ENCODE results near the gene CD6. TPM values are rescaled to one million over a fixed set of nuclear protein-coding genes. Genes with fewer than 3 reads are reported as not detected.

Gene CD6
- total RNA-seq, 4 donors from 2014 or later = 0.33 to 4.0 (median 1.1) TPM

DNA sequence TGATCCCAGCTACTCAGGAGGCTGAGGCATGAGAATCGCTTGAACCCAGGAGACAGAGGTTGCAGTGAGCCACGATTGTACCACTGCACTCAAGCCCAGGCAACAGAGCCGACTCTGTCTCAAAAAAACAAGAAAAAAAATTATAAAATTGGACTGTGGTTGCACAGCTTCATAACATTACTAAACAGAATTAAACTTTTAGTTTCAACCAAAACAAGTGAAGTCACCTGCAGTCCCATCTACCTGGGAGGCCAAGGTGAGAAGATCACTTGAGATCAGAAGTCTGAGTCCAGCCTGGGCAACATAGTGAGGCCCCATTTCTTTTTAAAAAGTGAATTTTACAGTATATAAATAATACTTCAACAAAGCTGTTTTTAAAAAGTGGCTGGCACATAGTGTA lies 83.0 kb downstream of the CD6 start:
- TF ChIP-seq, protein P1, sequence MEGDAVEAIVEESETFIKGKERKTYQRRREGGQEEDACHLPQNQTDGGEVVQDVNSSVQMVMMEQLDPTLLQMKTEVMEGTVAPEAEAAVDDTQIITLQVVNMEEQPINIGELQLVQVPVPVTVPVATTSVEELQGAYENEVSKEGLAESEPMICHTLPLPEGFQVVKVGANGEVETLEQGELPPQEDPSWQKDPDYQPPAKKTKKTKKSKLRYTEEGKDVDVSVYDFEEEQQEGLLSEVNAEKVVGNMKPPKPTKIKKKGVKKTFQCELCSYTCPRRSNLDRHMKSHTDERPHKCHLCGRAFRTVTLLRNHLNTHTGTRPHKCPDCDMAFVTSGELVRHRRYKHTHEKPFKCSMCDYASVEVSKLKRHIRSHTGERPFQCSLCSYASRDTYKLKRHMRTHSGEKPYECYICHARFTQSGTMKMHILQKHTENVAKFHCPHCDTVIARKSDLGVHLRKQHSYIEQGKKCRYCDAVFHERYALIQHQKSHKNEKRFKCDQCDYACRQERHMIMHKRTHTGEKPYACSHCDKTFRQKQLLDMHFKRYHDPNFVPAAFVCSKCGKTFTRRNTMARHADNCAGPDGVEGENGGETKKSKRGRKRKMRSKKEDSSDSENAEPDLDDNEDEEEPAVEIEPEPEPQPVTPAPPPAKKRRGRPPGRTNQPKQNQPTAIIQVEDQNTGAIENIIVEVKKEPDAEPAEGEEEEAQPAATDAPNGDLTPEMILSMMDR (IDR thresholded peaks at IDR 0.05; ENCODE audit: low read depth) = no peak

GRCh38 chr11:61054927-61055562 lies 83.6 kb downstream of the CD6 start:
- TF ChIP-seq, protein P1 (IDR thresholded peaks at IDR 0.05; ENCODE audit: low read depth) = no peak

DNA sequence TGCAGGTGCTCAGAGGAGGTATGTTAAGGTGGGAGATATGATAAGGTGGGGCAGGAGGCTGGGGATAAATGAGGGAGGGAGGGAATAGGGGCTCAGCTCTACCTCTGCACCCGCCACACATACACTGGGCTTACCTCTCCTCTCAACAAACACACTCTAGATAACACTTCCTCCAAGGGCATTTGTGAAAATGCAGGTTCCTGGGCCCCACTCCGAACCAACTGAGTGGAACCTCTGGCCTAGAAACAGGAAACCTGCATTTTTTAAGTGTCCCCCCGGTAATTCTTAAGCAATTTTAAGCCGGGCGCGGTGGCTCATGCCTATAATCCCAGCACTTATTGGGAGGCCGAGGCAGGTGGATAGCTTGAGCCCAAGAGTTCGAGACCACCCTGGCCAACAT lies 84.3 kb downstream of the CD6 start:
- TF ChIP-seq, protein P1 (IDR thresholded peaks at IDR 0.05; ENCODE audit: low read depth) = no peak

- TF ChIP-seq, protein P1 (IDR thresholded peaks at IDR 0.05; ENCODE audit: low read depth) = no peak
Observed at GRCh38 chr11:61056571-61056970, 85.1 kb downstream of the CD6 start.

DNA sequence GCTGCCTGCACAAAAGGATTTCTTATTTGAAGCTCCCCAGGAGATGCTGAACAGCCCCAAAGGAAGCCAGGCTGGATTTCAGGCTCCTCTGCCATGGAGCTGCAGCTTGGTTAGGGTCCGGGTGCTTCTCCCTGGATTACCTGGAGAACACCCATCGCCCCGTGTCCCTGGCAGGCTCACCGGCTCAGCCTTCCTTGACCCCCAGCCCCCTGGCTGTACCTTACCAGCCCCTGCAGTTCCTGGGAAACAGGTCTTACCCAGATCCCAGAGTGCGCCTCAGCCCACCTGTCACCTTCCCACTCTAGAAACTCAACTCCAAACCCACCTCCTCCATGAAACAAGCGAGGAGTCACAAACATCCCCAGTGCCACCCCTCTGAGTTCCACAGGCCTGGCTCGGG lies 85.5 kb downstream of the CD6 start:
- TF ChIP-seq, protein P1 (IDR thresholded peaks at IDR 0.05; ENCODE audit: low read depth) = no peak

DNA sequence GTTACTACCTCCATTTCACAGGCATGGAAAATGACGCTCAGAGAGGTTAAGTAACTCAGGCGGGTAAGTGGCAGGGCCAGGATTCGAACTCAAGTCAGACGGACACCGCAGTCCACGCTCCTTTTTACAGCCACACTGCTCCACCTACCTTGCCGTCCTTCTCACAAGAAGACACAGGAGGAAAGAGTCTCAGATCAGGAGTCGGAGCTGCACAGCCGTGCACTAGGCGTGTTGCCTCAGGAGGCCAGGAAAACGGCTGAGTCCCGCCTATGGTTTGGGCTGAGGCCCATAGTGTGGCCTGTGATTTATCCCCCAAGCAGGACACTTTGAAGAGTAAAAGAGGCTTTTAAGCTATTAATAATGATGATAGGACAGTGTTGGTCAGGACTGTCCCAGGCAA lies 86.1 kb downstream of the CD6 start:
- TF ChIP-seq, protein P1 (IDR thresholded peaks at IDR 0.05; ENCODE audit: low read depth) = no peak

GRCh38 chr11:61058583-61059259 lies 87.2 kb downstream of the CD6 start:
- TF ChIP-seq, protein P1 (IDR thresholded peaks at IDR 0.05; ENCODE audit: low read depth) = no peak
